DMS153 treated with DMSO at 0.1 percent for 48 hours (cell line): ENCODE measurements around the gene SLC38A11.
"Not testable (repeated sequence)": the region's sequence is repeated elsewhere in the genome, so short reads cannot be mapped to it uniquely, and the experiment has no call there.

Source experiments
- DNase-seq: peaks from one replicate; lab custom pipeline; 2025; ENCODE audit not compliant: unreplicated experiment; lab: John Stamatoyannopoulos, UW

SLC38A11 gene

DNA sequence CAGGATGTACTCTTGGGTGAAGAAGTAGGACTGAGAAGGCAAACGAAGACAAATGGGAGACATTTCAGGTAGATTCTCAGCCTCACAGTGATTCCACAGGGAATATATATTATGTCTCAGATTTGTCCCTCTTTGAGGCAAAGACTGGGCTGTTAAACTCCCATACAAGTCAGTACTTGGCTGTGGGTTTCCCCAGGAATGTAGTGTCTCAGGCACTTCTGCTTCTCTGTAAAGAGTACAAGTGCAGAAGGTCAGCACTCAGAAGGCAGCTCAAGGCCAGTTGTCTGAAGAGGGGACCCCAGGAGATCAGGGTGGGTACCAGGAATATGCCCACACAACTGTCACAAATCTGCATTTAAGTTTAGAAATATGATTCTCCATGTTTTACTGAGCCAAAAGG is 73.8 kb downstream of the SLC38A11 start:
- no peak for DNase-seq

DNA sequence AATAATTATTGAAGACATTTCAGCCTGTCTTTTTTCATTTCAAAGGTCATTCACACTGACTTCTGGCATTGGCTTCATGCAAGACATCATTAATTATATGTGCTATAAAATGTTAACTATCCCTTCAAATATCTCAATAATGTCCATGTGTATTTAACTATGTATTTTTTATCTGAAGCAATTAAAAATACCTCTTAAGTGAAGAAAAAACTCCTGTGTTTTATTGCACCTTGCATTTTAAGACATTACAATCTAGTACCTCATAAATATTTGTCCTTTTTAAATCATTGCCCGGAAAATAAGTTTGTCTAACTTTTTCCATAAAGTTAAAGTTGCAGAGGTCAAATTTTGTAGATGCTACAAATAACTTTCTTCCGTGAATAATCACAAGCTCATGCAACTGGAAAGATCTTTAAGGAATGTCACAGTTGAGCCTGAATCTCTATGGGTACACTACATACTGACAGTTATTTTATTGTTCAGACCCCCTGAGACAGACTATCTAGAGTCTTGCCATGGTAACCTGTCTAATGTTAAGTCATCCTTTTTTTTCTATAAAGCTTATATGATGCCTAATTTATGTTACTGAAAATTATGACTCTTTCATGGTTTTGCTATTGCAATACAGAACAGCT is 75.3 kb downstream of the SLC38A11 start:
- no peak for DNase-seq

DNA sequence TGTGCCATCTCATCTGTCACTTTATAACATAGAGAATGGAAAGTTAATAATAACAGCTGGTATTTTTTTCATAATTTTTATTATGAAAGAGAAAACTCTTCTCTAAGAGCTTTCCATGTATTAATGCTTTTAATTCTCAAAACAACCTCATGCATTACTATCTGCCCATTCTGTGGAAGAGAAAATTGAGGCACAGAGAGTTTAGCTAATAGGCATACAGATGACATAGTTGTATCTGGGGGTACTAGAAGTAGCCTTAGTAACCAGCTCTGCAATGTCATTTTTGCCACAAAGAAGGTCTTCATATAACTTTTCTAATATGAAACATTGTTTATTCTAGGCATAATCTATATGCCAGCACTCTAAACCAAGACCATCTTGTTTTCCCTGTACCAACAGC is 77.4 kb downstream of the SLC38A11 start:
- DNase-seq: no peak

DNA sequence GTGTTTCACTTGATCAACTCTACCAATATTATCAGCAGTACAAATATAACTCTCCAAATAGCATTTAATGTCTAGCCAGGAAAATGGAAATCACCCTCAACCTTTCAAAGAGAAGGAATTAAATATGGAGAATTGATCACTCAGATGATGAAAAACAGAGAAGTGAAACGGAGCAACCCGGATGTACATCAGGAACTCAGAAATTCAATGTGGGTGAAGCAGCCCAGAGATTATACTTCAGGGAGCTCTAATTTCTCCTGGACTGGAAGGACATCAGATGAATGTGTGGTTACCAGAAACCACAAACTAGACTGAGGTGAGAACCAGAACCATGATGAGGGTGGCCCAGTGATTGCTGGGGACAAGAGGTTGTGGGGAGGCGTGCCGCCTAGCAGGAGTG is 78.2 kb downstream of the SLC38A11 start:
- DNase-seq: no peak

DNA sequence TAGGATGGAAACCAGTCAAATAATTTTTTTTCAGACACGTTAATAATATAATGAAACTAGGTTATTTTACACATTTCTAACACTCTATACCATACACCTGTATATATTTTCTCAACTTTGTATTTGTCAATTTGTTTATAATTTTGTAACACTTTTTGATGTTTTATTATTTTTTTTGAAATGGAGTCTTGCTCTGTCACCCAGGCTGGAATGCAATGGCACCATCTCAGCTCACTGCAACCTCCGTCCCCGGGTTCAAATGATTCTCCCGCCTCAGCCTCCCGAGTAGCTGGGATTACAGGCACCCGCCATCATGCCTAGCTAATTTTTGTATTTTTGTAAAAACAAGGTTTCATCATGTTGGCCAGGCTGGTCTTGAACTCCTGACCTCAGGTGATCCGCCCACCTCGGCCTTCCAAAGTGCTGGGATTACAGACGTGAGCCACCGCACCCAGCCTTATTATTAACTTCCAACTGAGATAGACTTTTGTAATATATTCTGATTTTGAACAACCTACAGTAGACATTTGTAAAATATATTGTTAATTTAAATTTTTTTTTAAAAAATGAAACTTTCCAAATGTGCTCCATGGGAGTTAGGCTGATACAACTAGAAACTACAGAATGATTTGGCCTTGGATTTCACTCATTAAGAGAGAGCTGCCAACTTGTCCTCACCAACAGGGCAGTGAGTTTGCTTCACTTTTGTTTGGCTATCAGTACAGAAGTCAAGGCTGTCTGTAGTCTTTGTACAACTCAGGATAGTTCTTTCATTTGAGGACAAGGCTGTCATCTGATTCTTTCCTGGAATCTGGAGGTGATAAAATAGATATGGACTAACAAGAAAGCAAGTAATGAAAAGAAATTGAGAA is 79.8 kb downstream of the SLC38A11 start:
- DNase-seq: no peak

DNA sequence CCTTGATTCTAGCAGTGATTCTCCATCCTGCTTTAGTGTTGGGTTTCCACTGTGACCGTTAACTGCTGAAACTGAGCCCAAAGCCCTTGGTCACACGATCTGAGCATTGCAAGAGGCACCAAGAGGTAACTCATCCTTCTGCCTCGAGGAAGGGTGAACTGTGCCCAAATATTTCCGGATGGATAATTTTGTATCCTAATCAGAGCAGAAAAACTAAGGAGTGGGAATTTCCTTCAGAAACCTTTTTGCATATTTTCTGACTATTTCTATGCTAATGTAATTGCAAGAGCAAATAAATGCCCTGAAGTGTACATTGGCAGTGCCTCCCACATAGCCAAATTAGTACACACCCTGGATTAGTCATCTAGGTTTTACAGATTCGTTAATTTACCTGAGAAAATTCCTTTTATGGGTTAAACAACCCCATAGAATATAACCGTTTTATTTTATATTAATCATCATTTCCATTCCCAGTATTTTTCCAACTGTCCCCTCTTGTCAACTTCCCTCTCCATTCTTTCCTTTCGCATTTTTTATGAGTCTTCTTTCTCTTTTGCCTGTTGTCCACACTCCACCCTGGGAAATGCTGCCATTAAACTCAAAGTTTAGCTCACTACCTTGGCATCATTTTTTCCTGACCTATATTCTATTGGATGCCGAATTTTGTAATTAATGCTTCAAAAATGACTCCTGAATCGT is 82.0 kb downstream of the SLC38A11 start:
- DNase-seq: no peak

DNA sequence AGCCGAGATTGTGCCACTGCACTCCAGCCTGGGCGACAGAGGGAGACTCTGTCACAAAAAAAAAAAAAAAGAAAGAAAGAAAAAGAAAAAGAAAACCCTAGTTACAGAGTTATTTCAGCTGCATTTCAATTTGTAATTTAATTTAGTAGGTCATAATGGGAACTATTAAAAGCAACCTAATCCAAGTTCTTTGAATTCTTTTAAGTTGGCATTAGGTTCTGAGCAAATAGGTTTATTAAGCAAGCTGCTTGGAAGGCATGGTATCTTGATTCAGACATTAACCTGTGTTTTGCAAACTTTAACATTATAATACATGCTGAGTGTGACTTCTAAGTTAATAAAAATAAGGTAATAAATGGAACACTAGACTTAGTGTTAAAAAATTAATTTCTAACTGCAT is 83.9 kb downstream of the SLC38A11 start:
- no peak for DNase-seq

DNA sequence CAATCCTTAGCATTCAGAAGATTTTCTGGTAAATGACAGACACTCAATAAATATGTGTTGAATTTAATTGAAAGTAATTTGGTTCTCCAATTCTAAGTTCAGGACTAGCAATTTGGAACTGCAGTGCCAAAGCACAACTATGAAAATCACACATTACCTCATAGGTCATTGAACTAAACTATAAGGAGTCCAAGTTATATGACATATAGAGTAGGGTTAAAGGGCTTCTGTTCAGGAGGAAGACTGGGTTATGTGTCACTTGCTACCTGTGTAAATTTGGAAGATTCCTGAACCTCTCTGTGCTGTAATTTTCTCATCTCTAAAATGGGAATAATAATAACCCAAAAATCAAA is 85.9 kb downstream of the SLC38A11 start:
- DNase-seq: no peak

DNA sequence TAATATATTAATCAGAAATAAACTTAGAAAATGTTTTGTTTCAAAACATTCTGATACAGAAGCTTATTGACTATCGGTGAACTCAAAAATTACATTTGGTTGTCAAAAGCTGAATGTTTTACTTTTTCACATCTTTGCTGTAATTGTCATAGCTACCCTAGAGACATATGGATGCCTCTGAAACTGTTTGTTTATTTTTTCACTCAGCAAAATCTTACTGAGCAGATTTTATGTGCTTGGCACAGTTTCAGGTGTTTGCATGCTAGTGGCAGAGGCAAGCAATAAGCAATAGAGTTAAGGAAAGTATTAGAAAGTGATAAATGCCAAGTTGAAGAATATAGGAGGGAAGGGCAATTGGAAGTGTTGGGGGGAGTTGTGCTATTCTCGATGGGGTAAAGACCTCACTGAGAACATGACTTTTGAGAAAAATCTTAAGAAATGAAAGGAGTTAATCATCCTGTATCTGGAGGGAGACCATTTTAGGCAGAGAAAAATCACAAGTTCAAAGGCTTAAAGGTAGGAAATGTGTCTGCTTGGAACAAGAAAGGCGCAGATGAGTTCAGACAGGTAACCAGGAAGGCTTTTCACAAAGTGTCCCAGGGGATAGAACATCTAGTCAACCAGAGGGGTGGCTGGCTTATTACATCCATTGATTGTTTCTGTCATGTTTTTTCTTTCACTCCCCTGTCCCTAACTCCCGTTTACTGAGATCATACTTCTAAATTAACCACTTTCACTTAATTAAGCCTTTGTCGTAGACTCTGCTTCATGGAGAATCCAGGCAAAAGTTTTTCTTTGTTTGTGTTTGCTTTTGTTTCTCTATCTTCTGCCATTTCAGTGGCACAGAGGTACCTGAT is 86.5 kb downstream of the SLC38A11 start:
- no peak for DNase-seq

DNA sequence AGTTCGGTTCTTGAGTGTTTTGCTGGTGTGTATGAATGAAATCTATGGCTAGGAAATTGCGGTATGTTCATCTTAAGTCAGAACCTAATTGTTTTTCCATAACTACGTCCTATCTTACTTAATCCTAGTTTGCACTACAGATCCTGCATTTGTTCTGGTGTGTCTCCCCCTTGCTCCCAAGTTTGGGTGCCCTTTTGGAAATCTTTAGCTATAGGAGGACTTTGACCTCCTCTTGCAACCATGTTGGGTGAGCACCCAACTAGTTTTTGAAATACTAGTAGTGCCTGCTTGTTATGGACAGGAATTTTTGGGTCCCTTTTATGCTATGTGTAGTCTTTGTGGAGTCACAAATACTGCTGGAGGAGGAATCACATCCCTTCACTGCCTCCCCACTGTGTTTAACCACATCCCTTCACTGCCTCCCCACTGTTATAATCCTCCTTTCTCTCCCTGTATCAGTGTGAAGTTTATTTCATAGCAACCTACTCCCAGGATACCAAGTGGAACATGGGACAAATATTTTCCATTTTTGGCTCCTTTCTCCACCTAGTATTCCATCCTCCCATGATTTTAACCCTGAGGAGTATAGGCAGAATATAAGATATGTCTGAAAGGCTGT is 87.4 kb downstream of the SLC38A11 start:
- no peak for DNase-seq

DNA sequence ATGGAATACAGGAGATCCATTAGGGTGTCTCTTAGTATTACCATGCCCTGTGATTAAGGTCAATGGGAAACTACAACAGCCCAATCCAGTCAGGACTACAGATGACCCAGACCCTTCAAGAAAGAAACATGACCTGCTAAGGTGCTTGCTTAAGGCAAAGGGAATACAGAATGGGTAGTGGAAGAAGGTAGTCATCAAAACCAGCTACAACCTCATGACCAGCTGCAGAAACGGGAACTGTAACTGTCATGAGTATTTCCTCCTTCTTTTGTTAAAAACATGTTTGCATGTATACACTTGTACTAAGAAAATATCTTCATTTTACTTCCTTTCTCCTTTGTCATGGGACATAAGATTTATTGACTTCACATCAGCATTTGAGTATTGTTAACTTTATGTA is 88.9 kb downstream of the SLC38A11 start:
- DNase-seq: not testable (repeated sequence)

DNA sequence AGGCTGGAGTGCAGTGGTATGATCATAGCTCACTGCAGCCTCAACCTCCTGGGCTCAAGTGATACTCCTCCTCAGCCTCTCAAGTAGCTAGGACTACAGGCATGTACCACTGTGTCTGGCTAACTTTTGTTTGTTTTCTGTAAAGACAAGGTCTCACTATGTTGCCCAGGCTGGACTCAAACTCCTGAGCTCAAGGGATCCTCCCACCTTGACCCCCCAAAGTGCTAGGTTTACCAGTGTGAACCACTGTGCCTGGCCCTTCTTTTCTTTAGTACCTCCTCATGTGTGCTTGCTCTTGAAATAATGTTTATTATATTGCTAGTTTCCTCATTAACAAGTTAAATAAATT is 94.7 kb downstream of the SLC38A11 start:
- DNase-seq: no peak

DNA sequence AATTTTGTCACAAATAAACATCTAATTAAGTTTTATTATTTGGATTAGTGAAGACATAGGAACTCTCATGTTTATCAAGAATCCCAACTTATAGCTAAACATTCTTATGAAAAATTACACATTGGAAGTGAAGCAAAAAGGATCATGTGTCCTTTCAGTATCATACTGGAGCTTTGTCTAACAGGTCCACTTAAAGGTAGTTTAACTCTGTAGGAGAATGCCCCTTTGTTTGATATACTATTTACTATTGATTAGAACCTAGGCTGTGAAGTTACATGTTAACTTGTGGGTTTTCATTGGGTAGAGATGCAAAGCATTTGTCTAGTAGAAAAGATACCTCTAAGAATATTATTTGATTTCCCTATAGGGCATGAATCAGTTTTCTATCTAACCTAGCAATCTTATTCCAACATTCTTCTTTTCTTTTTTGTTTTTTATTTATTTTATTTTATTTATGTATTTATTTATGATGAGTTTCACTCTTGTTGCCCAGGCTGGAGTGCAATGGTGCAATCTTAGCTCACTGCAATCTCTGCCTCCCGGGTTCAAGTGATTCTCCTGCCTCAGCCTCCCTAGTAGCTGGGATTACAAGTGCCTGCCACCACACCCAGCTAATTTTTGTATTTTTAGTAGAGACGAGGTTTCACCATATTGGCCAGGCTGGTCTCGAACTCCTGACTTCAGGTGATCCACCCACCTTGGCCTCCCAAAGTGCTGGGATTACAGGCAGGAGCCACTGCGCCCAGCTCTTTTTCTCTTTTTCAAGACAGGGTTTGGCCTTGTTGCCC is 95.2 kb downstream of the SLC38A11 start:
- not testable (repeated sequence) for DNase-seq

DNA sequence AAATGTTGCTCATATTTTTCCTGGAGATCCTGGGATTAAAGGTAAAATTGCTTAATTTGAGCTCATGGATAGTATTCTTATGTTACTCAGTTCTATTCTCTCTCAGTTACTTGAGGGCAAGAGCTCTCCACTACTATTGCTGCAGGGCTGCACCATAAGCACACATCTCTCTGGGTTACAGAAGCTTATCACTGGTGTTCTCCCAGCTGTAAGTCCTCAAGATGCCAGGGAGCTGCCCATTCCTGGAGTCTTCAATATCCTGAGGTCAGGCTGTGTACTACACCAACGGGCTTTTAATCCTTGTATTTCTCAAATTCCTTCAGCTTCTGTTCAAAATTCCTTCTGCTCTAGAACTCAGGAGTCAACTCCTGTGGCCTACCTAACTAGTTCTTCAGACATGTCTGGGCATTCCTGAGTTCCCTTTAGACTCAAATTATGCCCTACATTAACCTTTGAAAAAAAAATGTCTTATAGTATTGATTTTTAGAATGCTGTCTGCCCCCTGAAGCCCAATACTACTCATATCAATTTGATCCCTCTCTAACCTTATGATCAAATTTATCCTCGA is 96.0 kb downstream of the SLC38A11 start:
- DNase-seq: no peak

DNA sequence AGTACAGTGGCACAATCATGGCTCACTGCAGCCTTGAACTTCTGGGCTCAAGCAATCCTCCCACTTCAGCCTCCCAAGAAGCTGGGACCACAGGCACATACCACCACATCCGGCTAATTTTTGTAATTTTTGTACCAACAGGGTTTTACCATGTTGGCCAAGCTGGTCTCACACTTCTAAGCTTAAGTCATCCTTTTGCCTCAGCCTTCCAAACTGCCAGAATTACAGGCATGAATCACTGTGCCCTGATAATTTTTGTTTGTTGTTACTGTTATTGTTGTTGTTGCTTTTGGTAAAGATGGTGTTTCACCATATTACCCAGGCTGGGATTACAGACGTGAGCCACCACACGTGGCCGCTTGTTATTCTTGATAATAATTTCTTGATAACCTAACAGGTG is 103.2 kb downstream of the SLC38A11 start:
- no peak for DNase-seq

DNA sequence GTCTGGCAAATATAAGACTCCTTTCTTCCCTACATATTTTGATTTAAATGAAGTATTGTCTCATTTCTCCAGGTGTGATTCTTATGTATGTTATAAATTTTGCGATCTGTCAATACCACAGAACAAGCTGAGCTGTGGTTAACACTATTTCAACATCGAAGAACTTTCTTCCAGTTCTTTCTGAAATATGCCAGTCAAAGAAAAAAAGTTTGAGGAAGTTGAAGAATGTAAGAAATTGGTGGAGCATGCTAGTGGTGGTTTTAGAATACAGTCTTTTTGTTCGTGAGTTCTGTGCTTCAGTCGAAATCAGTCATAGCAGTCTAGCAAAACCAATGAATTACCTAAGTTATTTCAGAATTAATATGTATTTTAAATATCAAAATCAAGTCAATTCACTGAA is 105.1 kb downstream of the SLC38A11 start:
- DNase-seq: no peak

DNA sequence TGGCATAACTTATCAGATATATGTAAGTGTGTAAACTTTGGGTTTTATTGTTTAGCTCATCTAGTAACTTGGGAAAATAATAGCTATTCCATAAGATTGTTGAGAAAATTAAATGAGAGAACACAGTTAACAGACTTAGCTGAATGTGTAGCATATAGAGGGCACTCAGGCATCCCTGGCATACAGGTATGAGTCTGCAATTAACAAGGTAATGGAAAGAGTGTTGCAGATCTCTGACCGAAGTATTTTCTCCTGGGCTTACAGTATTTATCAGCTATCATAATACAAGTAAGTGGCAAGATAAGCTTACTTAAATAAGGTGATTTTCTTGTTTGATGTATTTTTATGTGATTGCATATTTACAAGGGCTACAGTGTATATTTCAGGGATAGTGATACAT is 105.8 kb downstream of the SLC38A11 start:
- no peak for DNase-seq

DNA sequence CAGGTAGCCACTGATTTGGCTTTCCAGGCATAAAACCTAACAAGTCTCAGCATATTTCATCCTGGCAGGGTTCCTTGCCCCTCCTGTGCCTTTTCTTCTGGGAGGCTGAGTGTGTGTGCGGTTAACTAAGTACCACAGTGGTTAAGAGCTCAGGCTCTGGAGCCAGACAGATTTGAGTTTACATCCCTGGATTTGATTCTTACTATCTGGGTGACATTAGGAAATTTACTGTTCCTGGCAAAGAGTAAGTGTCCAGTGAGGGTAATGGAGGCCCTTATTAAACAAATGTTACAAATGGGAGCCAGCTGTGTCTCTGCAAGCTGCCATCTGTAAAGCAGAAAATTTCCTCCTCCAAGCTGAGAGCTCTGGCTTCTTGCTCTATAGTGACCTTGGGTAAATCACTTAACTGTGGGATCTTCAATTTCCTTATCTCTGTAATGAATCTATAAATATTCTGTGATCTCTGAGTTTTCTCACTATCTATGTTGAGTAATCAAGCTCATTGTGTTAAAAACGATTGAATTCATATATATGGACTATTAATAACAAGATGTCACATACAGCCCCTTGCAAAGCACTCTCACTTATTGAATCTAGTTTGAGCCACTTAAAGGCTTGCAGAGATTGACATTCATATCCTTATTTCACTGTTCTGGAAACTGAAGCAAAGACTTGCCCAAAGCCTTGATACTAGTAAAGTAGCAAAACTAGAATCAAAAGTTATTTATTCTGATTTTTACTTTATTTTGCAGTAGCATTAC is 107.2 kb downstream of the SLC38A11 start:
- DNase-seq: no peak

DNA sequence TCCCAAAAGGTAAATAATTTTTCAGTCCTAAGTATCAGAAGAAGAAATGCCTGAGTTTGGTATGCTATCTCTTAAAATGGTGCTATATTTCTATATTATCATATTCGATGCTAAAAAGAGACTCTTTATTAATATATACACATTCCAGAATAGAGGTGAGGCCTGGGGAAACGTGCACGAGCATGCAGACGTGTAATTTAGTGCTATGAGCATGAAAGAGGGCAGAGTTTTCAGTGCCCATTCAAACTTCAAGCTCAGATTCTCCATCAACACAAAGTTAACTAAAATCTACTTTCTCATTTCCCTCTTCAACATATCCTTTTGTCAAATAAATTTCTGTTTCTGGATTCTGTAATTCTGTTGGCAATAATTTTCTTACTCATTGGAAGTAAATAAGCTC is 108.0 kb downstream of the SLC38A11 start:
- DNase-seq: no peak
